Astrocyte of the cerebellum (primary cell): Measurements from ENCODE around the gene KLF13.

Experiments
- DNase-seq: peaks from one replicate; pipeline ENCODE4 v3.0.0-alpha.2; 2011; ENCODE audit warnings: low read depth
- H3K4me3 ChIP-seq: 2 replicates; pipeline ENCODE4 v1.5.1; 2011; ENCODE audit warnings: mild to moderate bottlenecking, low read depth, low read length, moderate library complexity
- CTCF ChIP-seq: IDR thresholded peaks from 2 replicates; pipeline ENCODE4 v1.5.1; 2012; ENCODE audit warnings: low read length, low read depth, moderate library complexity, mild to moderate bottlenecking; ENCODE audit errors: missing control alignments
- in situ Hi-C: cut with HindIII; loops from 2 replicates; pipeline ENCODE4 v1.10.0; 2017; ENCODE audit warnings: low sequenced_read_pairs

The KLF13 gene

DNA sequence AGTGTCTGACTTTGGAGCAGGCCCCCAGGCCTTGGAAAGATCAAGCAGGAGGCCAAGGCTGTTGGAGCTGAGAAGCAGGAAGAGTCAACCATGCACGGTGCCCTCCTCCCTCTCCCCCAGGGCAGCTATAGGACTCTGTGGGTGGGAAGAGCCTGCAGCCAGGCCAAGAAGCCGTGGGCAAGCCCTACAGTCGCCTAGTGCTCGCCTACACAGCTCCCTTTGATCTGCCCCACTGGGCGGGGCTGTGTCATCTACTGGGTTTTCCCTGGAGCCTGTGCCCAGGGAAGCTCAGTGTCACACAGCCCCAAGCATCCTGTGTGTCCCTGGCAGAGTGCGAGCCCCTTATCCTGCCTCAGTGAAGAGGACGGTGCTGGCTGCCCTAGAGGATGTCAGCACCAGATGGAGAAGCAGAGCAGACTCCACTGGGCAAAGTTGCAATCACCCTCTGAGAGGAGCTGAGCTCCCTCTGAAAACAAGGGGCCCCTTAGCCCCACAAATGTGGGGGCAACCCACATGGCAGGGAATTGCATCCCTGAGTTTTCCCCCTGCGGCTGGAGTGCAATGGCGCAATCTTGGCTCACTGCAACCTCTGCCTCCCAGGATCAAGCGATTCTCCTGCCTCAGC, 72.2 kb downstream of the KLF13 start:
- TF ChIP-seq CTCF = no peak
- in situ Hi-C loops = no loop called here
- no peak overlapping the region for H3K4me3 ChIP-seq
- no peak for DNase-seq

GRCh38 chr15:31399544-31400171, 73.0 kb downstream of the KLF13 start:
- DNase-seq = no peak
- no peak overlapping the region for H3K4me3 ChIP-seq
- TF ChIP-seq CTCF = no peak
- in situ Hi-C loops = no loop called here

GRCh38 chr15:31400222-31400927, 73.7 kb downstream of the KLF13 start:
- TF ChIP-seq CTCF = no peak
- DNase-seq = no peak
- no peak overlapping the region for H3K4me3 ChIP-seq
- in situ Hi-C loops = no loop called here

DNA sequence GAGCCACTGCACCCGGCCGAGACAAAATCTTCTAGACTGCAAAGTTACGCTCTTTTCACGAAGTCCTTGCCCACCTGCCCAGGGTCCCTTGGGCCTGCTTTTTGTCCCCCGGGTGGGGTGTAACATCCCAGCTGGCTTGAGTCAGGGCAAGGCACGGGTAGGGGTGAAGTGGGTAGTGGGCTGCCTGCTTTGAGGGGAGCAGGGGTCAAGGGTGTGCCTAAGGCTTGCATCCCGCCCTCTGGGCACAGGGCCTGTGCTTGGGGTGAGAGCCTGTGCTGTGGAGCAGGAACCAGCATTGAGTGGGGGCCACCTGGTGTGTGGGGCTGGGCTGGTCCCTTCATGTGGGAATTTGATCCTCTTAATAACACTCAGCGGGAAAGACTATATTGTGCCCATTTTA, 74.6 kb downstream of the KLF13 start:
- DNase-seq = no peak
- no peak for TF ChIP-seq CTCF
- H3K4me3 ChIP-seq = no peak overlapping the region
- in situ Hi-C loops = no loop called here

- DNase-seq = no peak
- no peak overlapping the region for H3K4me3 ChIP-seq
- no peak for TF ChIP-seq CTCF
- in situ Hi-C loops = no loop called here
These were observed 75.4 kb downstream of the KLF13 start for GRCh38 chr15:31402003-31402402.

DNA sequence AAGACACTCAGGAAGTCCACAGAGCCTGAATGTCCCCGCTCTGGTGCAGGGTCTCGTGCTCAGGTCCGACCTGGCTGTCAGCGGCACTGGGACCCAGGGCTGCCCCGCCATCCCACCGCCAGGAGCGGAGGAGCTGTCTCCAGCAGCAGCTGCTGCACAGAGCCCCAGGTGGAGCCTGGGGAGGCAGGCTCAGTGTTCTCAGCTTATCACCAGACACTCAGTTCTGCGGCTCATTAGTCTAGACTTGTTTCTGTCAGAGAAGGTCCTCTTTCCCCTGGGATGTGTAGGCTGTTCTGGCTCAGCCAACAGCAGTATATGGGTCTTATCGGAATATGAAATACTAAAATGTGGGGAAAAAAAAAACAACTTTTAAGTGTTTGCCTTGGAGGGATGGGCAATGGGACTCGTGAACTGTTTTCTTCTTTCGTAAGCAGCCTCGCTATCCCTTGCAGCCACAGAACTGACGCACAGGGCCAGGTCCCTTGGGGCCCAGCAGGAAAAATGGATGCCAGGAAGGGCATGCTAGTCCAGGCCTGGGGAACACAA, 75.9 kb downstream of the KLF13 start:
- in situ Hi-C loops = no loop called here
- H3K4me3 ChIP-seq = no peak overlapping the region
- TF ChIP-seq CTCF = no peak
- DNase-seq = no peak
